NB4 (cell line): ENCODE measurements around the gene OSBPL10.

Experiments used
- DNase-seq: peaks from one replicate; pipeline ENCODE4 v3.0.0; 2010; ENCODE audit warnings: low read depth
- H3K4me3 ChIP-seq: one replicate; pipeline ENCODE4 v1.5.1; 2011; ENCODE audit warnings: mild to moderate bottlenecking, low read depth, low read length, moderate library complexity
- MAX ChIP-seq: IDR thresholded peaks from 2 replicates; pipeline ENCODE4 v1.6.1; 2011; ENCODE audit warnings: low read depth, low read length
- MYC ChIP-seq: IDR thresholded peaks from 2 replicates; pipeline ENCODE4 v1.6.1; 2011; ENCODE audit warnings: low read depth, low read length
- POLR2A ChIP-seq: IDR thresholded peaks from 2 replicates; pipeline ENCODE4 v1.6.1; 2011; ENCODE audit warnings: mild to moderate bottlenecking; ENCODE audit not compliant: insufficient read length; ENCODE audit errors: extremely low read depth
- TF ChIP-seq, protein P1 (sequence below): IDR thresholded peaks from one replicate; pipeline ENCODE4 v1.5.1; 2012; ENCODE audit warnings: low read depth, low read length

Gene OSBPL10

DNA sequence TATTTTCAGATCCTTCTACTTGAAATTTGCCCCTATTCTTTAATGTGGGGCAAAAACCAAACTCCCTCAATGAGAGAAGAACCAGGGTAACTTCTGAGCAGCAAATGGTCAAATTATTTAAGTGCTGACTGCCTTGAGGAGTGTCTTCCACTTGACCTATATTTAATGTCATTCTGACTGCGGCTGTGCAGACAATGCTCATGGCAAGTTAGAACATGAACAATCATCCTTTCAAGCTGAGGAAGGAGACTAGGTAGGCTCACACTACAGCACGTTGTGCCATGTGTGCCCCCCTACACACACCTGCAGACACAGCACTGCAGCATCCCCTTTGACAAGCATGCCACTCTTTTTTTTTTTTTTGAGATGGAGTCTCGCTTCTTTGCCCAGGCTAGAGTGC is 98.2 kb downstream of the OSBPL10 start:
- no peak overlapping the region for H3K4me3 ChIP-seq
- no peak for TF ChIP-seq MAX
- DNase-seq = no peak

DNA sequence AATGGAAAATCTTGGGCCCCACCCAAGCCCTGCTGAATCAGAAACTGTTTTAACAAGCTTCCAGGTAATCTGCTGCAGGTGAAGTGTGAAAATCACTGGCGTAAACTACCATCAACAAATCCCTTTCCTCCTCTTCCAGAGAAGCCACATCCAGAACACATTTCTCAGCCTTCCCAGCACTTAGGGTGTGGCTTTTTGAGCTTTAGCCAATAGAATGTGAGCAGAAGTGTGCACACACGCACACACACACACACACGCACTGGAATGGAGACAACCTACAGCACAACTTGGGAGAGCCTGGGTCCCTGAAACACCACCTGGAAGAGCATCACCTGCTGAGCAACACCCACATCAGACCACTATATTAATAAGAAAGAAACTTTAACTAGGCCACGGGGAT is 98.6 kb downstream of the OSBPL10 start:
- no peak for DNase-seq
- H3K4me3 ChIP-seq = no peak overlapping the region
- TF ChIP-seq POLR2A = no peak
- no peak for TF ChIP-seq MYC
- TF ChIP-seq MAX = no peak
- TF ChIP-seq, protein P1, sequence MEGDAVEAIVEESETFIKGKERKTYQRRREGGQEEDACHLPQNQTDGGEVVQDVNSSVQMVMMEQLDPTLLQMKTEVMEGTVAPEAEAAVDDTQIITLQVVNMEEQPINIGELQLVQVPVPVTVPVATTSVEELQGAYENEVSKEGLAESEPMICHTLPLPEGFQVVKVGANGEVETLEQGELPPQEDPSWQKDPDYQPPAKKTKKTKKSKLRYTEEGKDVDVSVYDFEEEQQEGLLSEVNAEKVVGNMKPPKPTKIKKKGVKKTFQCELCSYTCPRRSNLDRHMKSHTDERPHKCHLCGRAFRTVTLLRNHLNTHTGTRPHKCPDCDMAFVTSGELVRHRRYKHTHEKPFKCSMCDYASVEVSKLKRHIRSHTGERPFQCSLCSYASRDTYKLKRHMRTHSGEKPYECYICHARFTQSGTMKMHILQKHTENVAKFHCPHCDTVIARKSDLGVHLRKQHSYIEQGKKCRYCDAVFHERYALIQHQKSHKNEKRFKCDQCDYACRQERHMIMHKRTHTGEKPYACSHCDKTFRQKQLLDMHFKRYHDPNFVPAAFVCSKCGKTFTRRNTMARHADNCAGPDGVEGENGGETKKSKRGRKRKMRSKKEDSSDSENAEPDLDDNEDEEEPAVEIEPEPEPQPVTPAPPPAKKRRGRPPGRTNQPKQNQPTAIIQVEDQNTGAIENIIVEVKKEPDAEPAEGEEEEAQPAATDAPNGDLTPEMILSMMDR = no peak

DNA sequence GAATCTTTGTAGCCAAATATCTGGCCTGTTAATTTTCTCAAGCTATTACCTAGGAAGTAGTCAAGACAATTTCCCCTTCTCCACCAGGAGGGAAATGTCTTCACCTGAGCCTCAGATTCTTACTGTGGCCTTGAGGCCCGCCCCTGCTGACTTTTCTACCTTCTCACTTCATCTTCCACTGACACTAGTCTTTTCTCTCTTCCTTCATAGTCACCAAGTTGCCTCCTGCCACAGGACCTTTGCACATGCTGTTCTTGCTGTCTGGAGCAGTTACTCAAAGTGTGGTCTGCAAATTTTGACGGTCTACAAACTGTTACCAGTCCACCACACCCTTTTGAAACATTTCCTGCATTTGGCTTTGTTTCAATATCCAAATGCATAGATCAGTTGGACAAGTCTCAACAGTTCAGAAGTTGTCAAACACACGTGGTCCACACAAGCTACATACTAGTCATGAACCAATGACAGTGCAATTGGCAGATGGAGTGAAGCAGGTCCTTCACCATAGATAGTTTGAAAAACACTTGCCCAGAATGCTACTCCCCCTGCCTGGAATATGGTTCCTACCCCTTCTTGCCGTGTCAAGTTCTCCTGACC is 100.5 kb downstream of the OSBPL10 start:
- H3K4me3 ChIP-seq = no peak overlapping the region
- TF ChIP-seq MAX (no peak), MYC (no peak), POLR2A (no peak)
- TF ChIP-seq, protein P1 = no peak
- DNase-seq = no peak

- peak; percentile 64 for DNase-seq
- TF ChIP-seq, protein P1 = no peak
- TF ChIP-seq MAX (peak; percentile 52), MYC (peak; percentile 70; the same call in 1 of the 2 replicates)
- H3K4me3 ChIP-seq = no peak overlapping the region
Measured at GRCh38 chr3:31880020-31880419, 101.0 kb downstream of the OSBPL10 start.

GRCh38 chr3:31879365-31879764 is 101.7 kb downstream of the OSBPL10 start:
- no peak for TF ChIP-seq POLR2A
- TF ChIP-seq, protein P1 = no peak
- TF ChIP-seq MAX = no peak
- no peak for TF ChIP-seq MYC
- H3K4me3 ChIP-seq = no peak overlapping the region
- DNase-seq = no peak

DNA sequence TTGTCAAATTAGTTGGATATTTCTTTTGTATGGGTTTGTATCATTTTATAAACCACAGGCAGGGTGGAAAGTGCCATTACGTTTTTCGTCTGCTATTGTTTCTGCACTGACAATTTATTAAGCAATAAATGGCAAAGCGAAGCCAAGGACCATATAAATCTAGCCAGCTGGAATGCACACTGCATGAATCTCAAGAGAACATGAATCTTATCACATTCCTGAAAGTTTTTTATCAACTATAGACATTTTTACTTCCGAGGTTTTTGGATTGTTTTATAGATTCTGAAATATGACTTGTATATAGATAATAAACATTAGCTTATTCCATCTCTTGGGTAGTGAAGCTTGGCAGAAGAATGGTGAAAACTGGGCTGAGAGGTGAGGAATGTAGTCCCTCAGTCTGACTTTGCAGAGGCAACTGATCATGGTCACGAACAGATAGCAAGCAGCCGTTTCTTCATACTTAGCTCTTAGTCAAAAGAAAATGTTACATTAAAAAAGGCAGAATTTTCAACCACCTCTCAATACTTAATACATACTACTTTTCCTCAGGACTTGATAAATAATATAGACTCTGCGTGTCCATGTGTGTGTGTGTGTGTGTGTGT is 102.7 kb downstream of the OSBPL10 start:
- DNase-seq = no peak
- no peak overlapping the region for H3K4me3 ChIP-seq
- no peak for TF ChIP-seq MYC
- TF ChIP-seq POLR2A = no peak
- no peak for TF ChIP-seq MAX
- TF ChIP-seq, protein P1 = no peak
